ENCODE measurements around the gene DCLRE1B.

The DCLRE1B gene

DNA sequence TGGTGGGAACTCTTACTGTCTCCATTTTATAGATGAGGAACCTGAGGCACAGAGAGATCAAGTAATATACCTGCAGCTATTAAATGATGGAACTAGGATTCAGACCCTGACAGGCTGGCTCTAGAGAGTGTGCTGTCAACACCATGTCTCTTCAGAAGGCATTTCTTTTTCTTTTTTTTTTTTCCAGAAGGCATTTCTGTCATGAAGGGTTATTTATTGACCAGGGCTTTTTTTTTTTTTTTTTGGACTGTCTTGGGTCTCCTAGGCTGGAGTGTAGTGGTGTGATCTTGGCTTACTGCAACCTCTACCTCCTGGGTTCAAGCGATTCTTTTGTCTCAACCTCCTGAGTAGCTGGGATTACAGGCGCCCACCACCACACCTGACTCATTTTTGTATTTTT, 46.6 kb downstream of the DCLRE1B start:
- no peak overlapping the region for H3K4me3 ChIP-seq (ENCODE audit: low read depth, low read length)
- TF ChIP-seq, protein P1, sequence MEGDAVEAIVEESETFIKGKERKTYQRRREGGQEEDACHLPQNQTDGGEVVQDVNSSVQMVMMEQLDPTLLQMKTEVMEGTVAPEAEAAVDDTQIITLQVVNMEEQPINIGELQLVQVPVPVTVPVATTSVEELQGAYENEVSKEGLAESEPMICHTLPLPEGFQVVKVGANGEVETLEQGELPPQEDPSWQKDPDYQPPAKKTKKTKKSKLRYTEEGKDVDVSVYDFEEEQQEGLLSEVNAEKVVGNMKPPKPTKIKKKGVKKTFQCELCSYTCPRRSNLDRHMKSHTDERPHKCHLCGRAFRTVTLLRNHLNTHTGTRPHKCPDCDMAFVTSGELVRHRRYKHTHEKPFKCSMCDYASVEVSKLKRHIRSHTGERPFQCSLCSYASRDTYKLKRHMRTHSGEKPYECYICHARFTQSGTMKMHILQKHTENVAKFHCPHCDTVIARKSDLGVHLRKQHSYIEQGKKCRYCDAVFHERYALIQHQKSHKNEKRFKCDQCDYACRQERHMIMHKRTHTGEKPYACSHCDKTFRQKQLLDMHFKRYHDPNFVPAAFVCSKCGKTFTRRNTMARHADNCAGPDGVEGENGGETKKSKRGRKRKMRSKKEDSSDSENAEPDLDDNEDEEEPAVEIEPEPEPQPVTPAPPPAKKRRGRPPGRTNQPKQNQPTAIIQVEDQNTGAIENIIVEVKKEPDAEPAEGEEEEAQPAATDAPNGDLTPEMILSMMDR (IDR thresholded peaks at IDR 0.05; ENCODE audit: low read depth, low read length, missing control alignments): no peak
- in situ Hi-C loops (cut with HindIII; ENCODE audit: low sequenced_read_pairs): no loop called here
- DNase-seq (ENCODE audit: low read depth): no peak

DNA sequence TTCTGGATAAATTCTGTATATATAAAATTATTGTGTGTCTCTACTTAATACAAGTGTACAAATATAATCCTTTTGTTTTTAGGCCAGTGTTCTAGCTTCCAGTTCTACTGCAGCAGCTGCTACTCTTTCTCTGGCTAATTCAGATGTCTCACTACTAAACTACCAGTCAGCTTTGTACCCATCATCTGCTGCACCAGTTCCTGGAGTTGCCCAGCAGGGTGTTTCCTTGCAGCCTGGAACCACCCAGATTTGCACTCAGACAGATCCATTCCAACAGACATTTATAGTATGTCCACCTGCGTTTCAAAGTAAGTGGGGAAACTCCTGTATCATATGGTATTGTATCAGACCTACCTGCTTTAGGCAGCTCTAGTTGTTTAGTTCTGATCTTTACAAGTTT, 52.9 kb downstream of the DCLRE1B start:
- in situ Hi-C loops (cut with HindIII; ENCODE audit: low sequenced_read_pairs): no loop called here

GRCh38 chr1:113958691-113959090, 53.6 kb downstream of the DCLRE1B start:
- in situ Hi-C loops (cut with HindIII; ENCODE audit: low sequenced_read_pairs): no loop called here
- TF ChIP-seq, protein P1 (IDR thresholded peaks at IDR 0.05; ENCODE audit: low read depth, low read length, missing control alignments): no peak
- H3K4me3 ChIP-seq (ENCODE audit: low read depth, low read length): no peak overlapping the region
- no peak for DNase-seq (ENCODE audit: low read depth)

More for the DNA sequence above, 52.9 kb downstream of the DCLRE1B start:
- TF ChIP-seq, protein P1 (IDR thresholded peaks at IDR 0.05; ENCODE audit: low read depth, low read length, missing control alignments): no peak
- no peak overlapping the region for H3K4me3 ChIP-seq (ENCODE audit: low read depth, low read length)
- no peak for DNase-seq (ENCODE audit: low read depth)

DNA sequence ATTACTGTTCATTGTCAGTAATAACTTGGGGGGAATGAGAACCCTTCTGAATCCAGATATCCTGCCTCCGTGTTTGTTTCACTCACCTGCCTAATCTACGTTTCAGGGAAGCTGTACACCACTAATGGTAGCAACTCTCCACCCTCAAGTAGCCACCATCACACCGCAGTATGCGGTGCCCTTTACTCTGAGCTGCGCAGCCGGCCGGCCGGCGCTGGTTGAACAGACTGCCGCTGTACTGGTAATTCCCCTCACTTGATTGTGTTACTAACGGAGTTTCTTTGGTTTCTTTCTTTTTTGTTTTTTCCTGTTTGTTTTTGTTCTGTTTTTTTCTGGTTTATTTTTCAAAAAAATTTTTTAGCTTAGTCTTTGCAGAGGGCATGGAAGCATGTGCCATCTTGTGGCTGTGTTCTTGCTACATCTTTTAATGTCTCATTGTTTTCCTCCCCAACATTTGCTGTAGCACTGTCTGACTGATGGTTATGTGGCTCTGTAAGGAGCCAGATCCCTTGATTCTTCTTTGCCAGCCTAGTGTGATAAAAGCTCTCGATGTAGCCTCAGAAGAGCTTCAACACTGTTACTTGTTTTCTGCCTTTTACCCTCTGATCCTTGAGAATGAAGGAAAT, 58.3 kb downstream of the DCLRE1B start:
- no peak overlapping the region for H3K4me3 ChIP-seq (ENCODE audit: low read depth, low read length)
- in situ Hi-C loops (cut with HindIII; ENCODE audit: low sequenced_read_pairs): no loop called here
- TF ChIP-seq, protein P1 (IDR thresholded peaks at IDR 0.05; ENCODE audit: low read depth, low read length, missing control alignments): peak; percentile 25
- no peak for DNase-seq (ENCODE audit: low read depth)
